ENCODE data around the gene FAM50B.
"Not testable (repeated sequence)": the region's sequence is repeated elsewhere in the genome, so short reads cannot be mapped to it uniquely, and the experiment has no call there.

The FAM50B gene

GRCh38 chr6:3847521-3847920 is 1.7 kb upstream of the FAM50B start:
- DNase-seq (ENCODE audit: low read depth in 2 of 3, low spot score in 1 of 3), result no peak

GRCh38 chr6:3848380-3848779 is 793 bp upstream of the FAM50B start:
- no peak for DNase-seq (ENCODE audit: low read depth in 2 of 3, low spot score in 1 of 3)

GRCh38 chr6:3849681-3850450 is 693 bp downstream of the FAM50B start:
- DNase-seq (ENCODE audit: low read depth in 2 of 3, low spot score in 1 of 3), result no peak

- DNase-seq (ENCODE audit: low read depth in 2 of 3, low spot score in 1 of 3), result peak in 1 of 3 donors; percentile 28
These were observed 1.5 kb downstream of the FAM50B start for GRCh38 chr6:3850451-3851203.

GRCh38 chr6:3851839-3852238 is 2.7 kb downstream of the FAM50B start:
- DNase-seq (ENCODE audit: low read depth in 2 of 3, low spot score in 1 of 3), result no peak

- no peak for DNase-seq (ENCODE audit: low read depth in 2 of 3, low spot score in 1 of 3)
These were observed 3.2 kb downstream of the FAM50B start for GRCh38 chr6:3852391-3852790.

GRCh38 chr6:3855866-3856265 is 6.7 kb downstream of the FAM50B start:
- no peak for DNase-seq (ENCODE audit: low read depth in 2 of 3, low spot score in 1 of 3)

GRCh38 chr6:3856576-3856975 is 7.4 kb downstream of the FAM50B start:
- DNase-seq (ENCODE audit: low read depth in 2 of 3, low spot score in 1 of 3), result no peak

- DNase-seq (ENCODE audit: low read depth in 2 of 3, low spot score in 1 of 3), result no peak
These were observed 8.6 kb downstream of the FAM50B start for GRCh38 chr6:3857468-3858456.

- DNase-seq (ENCODE audit: low read depth in 2 of 3, low spot score in 1 of 3), result no peak
These were observed 10.8 kb downstream of the FAM50B start for GRCh38 chr6:3859878-3860552.

- DNase-seq (ENCODE audit: low read depth in 2 of 3, low spot score in 1 of 3), result no peak
These were observed 12.3 kb downstream of the FAM50B start for GRCh38 chr6:3861424-3861823.

GRCh38 chr6:3862038-3862437 is 12.9 kb downstream of the FAM50B start:
- no peak for DNase-seq (ENCODE audit: low read depth in 2 of 3, low spot score in 1 of 3)

- not testable (repeated sequence) for DNase-seq (ENCODE audit: low read depth in 2 of 3, low spot score in 1 of 3)
These were observed 14.1 kb downstream of the FAM50B start for GRCh38 chr6:3863322-3863721.

GRCh38 chr6:3865463-3865862 is 16.3 kb downstream of the FAM50B start:
- DNase-seq (ENCODE audit: low read depth in 2 of 3, low spot score in 1 of 3), result no peak

- DNase-seq (ENCODE audit: low read depth in 2 of 3, low spot score in 1 of 3), result no peak
These were observed 18.7 kb downstream of the FAM50B start for GRCh38 chr6:3867641-3868502.

- no peak for DNase-seq (ENCODE audit: low read depth in 2 of 3, low spot score in 1 of 3)
These were observed 19.4 kb downstream of the FAM50B start for GRCh38 chr6:3868544-3868943.

GRCh38 chr6:3869284-3869631 is 20.1 kb downstream of the FAM50B start:
- DNase-seq (ENCODE audit: low read depth in 2 of 3, low spot score in 1 of 3), result no peak

- DNase-seq (ENCODE audit: low read depth in 2 of 3, low spot score in 1 of 3), result no peak
These were observed 20.7 kb downstream of the FAM50B start for GRCh38 chr6:3869632-3870527.

GRCh38 chr6:3870528-3870925 is 21.4 kb downstream of the FAM50B start:
- DNase-seq (ENCODE audit: low read depth in 2 of 3, low spot score in 1 of 3), result no peak
